ENCODE results near the gene C14orf132.

DNA sequence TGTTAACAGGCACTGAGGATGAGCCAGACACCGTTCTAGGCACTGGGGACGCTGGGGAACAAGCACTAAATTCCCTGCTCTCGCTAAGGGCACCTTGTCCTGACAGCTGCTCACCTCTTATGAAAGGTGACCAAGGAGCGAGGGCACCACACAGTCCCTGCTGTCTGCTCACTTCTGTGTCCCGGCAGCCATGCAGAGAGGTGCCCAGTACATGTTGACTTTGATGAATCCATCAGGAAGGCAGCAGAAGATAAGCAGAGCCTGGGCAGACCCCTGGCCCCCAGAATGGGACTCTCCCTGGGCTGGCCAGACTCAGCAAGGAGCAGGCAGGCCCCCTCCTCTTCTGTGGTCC, 14.1 kb downstream of the C14orf132 start:
- TF ChIP-seq, protein P1, sequence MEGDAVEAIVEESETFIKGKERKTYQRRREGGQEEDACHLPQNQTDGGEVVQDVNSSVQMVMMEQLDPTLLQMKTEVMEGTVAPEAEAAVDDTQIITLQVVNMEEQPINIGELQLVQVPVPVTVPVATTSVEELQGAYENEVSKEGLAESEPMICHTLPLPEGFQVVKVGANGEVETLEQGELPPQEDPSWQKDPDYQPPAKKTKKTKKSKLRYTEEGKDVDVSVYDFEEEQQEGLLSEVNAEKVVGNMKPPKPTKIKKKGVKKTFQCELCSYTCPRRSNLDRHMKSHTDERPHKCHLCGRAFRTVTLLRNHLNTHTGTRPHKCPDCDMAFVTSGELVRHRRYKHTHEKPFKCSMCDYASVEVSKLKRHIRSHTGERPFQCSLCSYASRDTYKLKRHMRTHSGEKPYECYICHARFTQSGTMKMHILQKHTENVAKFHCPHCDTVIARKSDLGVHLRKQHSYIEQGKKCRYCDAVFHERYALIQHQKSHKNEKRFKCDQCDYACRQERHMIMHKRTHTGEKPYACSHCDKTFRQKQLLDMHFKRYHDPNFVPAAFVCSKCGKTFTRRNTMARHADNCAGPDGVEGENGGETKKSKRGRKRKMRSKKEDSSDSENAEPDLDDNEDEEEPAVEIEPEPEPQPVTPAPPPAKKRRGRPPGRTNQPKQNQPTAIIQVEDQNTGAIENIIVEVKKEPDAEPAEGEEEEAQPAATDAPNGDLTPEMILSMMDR (IDR thresholded peaks at IDR 0.05), result no peak
- no peak for TF ChIP-seq POLR2A (IDR thresholded peaks at IDR 0.05)

Measured in Peyer's patch (tissue), 4 donors.